ENCODE data around the gene CHADL.
"Not testable (repeated sequence)": the region's sequence is repeated elsewhere in the genome, so short reads cannot be mapped to it uniquely, and the experiment has no call there.

Gene CHADL

DNA sequence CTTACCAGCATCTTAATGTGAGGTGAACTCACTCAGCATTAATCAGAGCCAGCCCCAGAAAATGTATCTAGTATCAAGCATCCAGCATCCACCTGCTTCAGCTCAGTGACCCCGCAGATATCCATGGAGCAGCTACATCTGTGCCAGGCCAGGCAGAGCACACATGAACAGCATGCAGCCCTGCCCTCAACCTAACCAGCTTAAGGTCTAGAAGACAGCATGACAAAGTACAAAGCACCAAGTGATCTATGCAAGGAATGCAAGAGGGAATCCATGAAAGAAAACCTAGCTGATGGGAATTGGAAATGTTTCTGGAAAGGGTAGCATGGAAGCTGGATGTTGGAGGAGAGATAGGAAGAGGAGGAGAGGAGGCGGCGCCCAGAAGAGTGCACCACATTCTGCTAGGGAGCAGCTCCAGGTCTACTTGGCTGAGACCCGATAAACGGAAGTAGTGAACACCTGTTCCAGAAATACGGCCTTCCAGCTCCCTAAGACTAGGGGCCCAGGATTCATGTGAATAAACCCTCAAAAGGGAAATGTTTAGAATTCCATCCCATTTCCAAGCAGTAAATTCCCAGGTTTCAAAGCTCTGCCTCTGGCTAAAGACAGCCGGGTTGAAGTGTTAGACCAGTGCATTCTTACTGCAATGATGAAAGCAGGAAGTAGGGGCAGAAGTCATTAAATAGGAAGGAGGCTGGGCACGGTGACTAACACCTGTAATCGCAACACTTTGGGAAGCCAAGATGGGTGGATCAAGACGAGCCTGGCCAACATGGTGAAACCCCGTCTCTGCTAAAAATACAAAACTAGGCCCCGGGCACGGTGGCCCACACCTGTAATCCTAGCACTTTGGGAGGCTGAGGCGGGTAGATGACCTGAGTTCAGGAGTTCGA is 59.1 kb downstream of the CHADL start:
- TF ChIP-seq, protein P1, sequence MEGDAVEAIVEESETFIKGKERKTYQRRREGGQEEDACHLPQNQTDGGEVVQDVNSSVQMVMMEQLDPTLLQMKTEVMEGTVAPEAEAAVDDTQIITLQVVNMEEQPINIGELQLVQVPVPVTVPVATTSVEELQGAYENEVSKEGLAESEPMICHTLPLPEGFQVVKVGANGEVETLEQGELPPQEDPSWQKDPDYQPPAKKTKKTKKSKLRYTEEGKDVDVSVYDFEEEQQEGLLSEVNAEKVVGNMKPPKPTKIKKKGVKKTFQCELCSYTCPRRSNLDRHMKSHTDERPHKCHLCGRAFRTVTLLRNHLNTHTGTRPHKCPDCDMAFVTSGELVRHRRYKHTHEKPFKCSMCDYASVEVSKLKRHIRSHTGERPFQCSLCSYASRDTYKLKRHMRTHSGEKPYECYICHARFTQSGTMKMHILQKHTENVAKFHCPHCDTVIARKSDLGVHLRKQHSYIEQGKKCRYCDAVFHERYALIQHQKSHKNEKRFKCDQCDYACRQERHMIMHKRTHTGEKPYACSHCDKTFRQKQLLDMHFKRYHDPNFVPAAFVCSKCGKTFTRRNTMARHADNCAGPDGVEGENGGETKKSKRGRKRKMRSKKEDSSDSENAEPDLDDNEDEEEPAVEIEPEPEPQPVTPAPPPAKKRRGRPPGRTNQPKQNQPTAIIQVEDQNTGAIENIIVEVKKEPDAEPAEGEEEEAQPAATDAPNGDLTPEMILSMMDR (IDR thresholded peaks at IDR 0.05; ENCODE audit: extremely low read depth, missing control alignments): no peak
- no peak for DNase-seq (ENCODE audit: low spot score)

DNA sequence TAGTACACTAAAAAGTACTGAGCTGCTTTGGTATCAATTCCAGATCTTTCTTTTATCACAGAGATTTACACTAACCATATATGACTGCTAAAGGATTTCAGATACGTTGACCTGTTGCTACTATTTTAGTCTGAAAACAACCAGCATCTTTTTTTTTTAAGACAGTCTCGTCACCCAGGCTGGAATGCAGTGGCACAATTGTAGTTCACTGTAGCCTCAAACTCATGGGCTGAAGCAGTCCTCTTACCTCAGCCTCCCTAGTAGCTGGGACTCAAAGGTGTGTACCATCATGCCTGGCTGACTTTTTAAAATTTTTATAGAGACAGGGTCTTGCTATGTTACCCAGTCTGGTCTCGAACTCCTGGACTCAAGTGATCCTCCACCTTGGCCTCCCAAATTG is 59.8 kb downstream of the CHADL start:
- no peak for DNase-seq (ENCODE audit: low spot score)
- TF ChIP-seq, protein P1 (IDR thresholded peaks at IDR 0.05; ENCODE audit: extremely low read depth, missing control alignments): no peak

- DNase-seq (ENCODE audit: low spot score): not testable (repeated sequence)
Observed at GRCh38 chr22:41180362-41180761, 60.4 kb downstream of the CHADL start.

Measured in GM20000 (cell line).